DND-41 (cell line): Measurements from ENCODE around the gene KXD1.

Experiments
- ATAC-seq: fragments of 200-7000 bp; cut with Tn5 transposase; 3 replicates; pipeline ENCODE4 v1.9.1; 2021; ENCODE audit warnings: low read depth; ENCODE audit not compliant: insufficient read depth
- DNase-seq: peaks from one replicate; pipeline ENCODE4 v3.0.0-alpha.2; 2020
- H2AFZ ChIP-seq: 2 replicates; pipeline ENCODE4 v1.6.0; 2012; ENCODE audit warnings: low read depth, low read length
- H3K27ac ChIP-seq: 2 replicates; pipeline ENCODE4 v1.5.1; 2012; ENCODE audit warnings: low read length, inconsistent platforms
- H3K27me3 ChIP-seq: fragments of 200-600 bp; sonication (generic); 2 replicates; pipeline ENCODE4 v1.6.0; 2012; ENCODE audit warnings: low read length, mild to moderate bottlenecking, inconsistent platforms; ENCODE audit not compliant: insufficient read depth, poor library complexity
- H3K36me3 ChIP-seq: 2 replicates; pipeline ENCODE4 v1.5.1; 2012; ENCODE audit warnings: low read length, inconsistent platforms; ENCODE audit not compliant: insufficient read depth
- H3K4me1 ChIP-seq: 2 replicates; pipeline ENCODE4 v1.5.1; 2012; ENCODE audit warnings: mild to moderate bottlenecking, low read length; ENCODE audit not compliant: insufficient read depth
- H3K4me2 ChIP-seq: 2 replicates; pipeline ENCODE4 v1.6.0; 2012; ENCODE audit warnings: mild to moderate bottlenecking, moderate library complexity, low read length, inconsistent platforms; ENCODE audit not compliant: insufficient read depth
- H3K4me3 ChIP-seq, 2 experiments: fragments of 200-600 bp in 1 of 2; shearing (Covaris generic) in 1 of 2; 2 replicates each; pipeline ENCODE4 v1.5.1; 2012 to 2016; ENCODE audit warnings: inconsistent platforms in 2 of 2, low read length in 2 of 2, mild to moderate bottlenecking in 2 of 2, low read depth in 1 of 2, moderate library complexity in 1 of 2
- H3K79me2 ChIP-seq: 2 replicates; pipeline ENCODE4 v1.6.0; 2012; ENCODE audit warnings: low read length, inconsistent platforms; ENCODE audit not compliant: insufficient read depth
- H3K9ac ChIP-seq: 2 replicates; pipeline ENCODE4 v1.6.0; 2012; ENCODE audit warnings: low read depth, mild to moderate bottlenecking, inconsistent platforms, low read length, moderate library complexity
- H3K9me3 ChIP-seq: 2 replicates; pipeline ENCODE4 v1.5.1; 2012; ENCODE audit warnings: low read length, moderate library complexity, mild to moderate bottlenecking, inconsistent platforms; ENCODE audit not compliant: insufficient read depth, severe bottlenecking
- H4K20me1 ChIP-seq: 2 replicates; pipeline ENCODE4 v1.6.0; 2012; ENCODE audit warnings: low read length; ENCODE audit not compliant: insufficient read depth
- EZH2 ChIP-seq: IDR thresholded peaks from 3 replicates; pipeline ENCODE4 v1.6.1; 2012; ENCODE audit warnings: borderline replicate concordance, low read depth, mild to moderate bottlenecking, moderate library complexity, low read length, inconsistent platforms; ENCODE audit not compliant: severe bottlenecking
- TF ChIP-seq, protein P1 (sequence below): IDR thresholded peaks from 2 replicates; pipeline ENCODE4 v1.5.1; 2012; ENCODE audit warnings: borderline replicate concordance, low read length, moderate library complexity, mild to moderate bottlenecking; ENCODE audit not compliant: poor library complexity, severe bottlenecking; ENCODE audit errors: extremely low read depth

The KXD1 gene, protein sequence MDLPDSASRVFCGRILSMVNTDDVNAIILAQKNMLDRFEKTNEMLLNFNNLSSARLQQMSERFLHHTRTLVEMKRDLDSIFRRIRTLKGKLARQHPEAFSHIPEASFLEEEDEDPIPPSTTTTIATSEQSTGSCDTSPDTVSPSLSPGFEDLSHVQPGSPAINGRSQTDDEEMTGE

DNA sequence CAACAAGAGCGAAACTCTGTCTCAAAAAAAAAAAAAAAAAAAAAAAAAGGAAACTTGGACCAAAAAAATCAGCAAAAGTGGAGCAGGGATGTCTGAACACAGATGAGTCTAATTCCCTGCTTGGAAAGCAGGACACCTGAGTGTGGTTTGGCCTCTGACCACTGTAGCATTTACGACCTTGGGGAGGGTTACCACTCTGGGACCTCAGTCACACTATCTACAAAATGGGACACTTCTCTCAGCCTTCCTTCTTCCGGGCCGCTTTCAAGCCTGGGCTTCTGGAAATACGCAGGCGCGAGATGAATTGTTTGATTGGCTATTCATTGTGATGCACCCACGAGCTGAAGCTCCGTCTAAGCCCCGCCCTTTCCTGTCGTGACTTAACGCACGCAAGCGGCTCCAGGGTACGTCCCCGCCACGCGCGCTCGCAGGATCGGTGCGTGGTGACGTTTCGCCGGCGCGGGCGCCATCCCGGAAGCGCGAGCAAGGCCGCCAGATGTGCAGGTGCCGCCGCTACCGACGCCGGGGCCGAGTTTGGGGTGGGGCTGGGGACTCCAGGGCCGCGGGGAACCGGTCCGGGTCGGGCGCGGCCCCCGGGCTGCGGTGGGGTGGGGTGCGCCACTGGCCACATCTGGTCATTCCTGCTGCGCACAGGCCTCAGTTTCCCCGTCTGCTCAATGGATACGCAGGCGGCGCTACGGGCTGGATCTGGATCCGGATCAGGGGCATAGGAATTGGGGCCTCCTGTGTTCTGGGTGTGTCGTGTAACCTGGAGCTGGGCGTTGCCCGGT, at the start of gene KXD1:
Gene KXD1 (plus strand): TSS at position 460 of the 791 bp plus-strand sequence. CDS start 4,187 bp downstream, outside the sequence.
- Histone ChIP-seq H3K4me2 (peak within 1 kb of the TSS; percentile 91), H3K27ac (peak within 1 kb of the TSS; percentile 75), H2AFZ (peak within 1 kb of the TSS; percentile 69), H3K9me3 (no peaks in the 10 kb centered on the region), H3K36me3 (peaks cover 23% of the 10 kb centered on the region), H3K9ac (peak within 1 kb of the TSS; percentile 81), H3K27me3 (no peaks in the 10 kb centered on the region), H3K4me3 (peak within 1 kb of the TSS; percentile 63 to 83), H3K4me1 (peaks cover 24% of the 10 kb centered on the region), H3K79me2 (peaks cover 39% of the 10 kb centered on the region), H4K20me1 (0 out of 2 replicates have a peak, but pooled peaks cover 6% of the 10 kb centered on the region)
- TF ChIP-seq, protein P1, sequence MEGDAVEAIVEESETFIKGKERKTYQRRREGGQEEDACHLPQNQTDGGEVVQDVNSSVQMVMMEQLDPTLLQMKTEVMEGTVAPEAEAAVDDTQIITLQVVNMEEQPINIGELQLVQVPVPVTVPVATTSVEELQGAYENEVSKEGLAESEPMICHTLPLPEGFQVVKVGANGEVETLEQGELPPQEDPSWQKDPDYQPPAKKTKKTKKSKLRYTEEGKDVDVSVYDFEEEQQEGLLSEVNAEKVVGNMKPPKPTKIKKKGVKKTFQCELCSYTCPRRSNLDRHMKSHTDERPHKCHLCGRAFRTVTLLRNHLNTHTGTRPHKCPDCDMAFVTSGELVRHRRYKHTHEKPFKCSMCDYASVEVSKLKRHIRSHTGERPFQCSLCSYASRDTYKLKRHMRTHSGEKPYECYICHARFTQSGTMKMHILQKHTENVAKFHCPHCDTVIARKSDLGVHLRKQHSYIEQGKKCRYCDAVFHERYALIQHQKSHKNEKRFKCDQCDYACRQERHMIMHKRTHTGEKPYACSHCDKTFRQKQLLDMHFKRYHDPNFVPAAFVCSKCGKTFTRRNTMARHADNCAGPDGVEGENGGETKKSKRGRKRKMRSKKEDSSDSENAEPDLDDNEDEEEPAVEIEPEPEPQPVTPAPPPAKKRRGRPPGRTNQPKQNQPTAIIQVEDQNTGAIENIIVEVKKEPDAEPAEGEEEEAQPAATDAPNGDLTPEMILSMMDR = no peak
- no peak for TF ChIP-seq EZH2
- ATAC-seq (peak; percentile 97), DNase-seq (peak; percentile 99)

DNA sequence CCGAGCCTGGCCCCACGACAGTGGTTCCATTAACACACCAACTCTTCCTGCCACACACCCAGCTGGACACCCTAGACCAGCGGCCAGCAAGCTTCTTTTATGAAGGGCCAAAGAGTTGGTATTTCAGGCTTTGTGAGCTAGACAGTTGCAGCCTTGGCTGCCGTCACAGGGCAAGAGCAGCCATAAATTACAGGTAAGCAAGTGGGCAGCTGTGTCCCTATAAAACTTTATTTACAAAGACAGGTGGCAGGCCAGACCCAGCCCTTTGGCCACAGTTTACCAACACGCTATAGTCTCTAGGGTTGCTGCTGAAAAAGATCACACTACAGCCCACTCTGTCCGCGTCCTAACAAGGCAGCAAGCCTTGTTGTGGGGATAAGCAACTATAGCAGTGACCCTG, 49.1 kb upstream of the KXD1 start:
- no peak overlapping the region for H3K4me2 ChIP-seq
- TF ChIP-seq, protein P1 = no peak
- TF ChIP-seq EZH2 = no peak
- H3K79me2 ChIP-seq = peaks cover 93% of the 10 kb centered on the region
- no peaks in the 10 kb centered on the region for H3K36me3 ChIP-seq
- H3K9me3 ChIP-seq = no peaks in the 10 kb centered on the region
- no peak overlapping the region for H3K4me3 ChIP-seq
- H2AFZ ChIP-seq = no peak overlapping the region
- H3K27ac ChIP-seq = no peak overlapping the region
- H3K4me1 ChIP-seq = peaks cover 18% of the 10 kb centered on the region
- DNase-seq (no peak), ATAC-seq (no peak)
- H3K27me3 ChIP-seq = no peaks in the 10 kb centered on the region
- H4K20me1 ChIP-seq = peaks cover 81% of the 10 kb centered on the region
- no peak overlapping the region for H3K9ac ChIP-seq

DNA sequence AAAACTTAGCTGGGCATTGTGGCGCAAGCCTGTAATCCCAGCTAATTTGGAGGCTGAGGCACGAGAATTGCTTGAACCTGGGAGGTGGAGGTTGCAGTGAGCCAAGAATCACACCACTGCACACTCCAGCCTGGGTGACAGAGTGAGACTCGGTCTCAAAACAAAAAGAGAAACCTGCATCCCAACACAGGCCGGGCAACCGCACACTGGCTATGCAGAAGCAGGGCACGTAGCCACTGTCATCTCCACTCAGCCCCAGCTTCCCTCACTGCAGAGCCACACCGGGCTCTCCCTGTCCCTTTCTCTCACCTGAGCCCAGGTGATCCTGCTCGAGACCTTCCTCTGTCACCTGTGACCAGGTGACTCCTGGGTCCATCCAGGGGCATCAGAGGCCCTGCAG, 47.5 kb upstream of the KXD1 start:
- H4K20me1 ChIP-seq = peaks cover 72% of the 10 kb centered on the region
- peaks cover 18% of the 10 kb centered on the region for H3K4me1 ChIP-seq
- no peak overlapping the region for H3K27ac ChIP-seq
- DNase-seq (no peak), ATAC-seq (no peak)
- H3K9me3 ChIP-seq = no peaks in the 10 kb centered on the region
- H3K9ac ChIP-seq = no peak overlapping the region
- H3K27me3 ChIP-seq = no peaks in the 10 kb centered on the region
- H3K4me3 ChIP-seq = no peak overlapping the region
- H3K79me2 ChIP-seq = peaks cover 89% of the 10 kb centered on the region
- TF ChIP-seq EZH2 = no peak
- TF ChIP-seq, protein P1 = no peak
- H3K4me2 ChIP-seq = no peak overlapping the region
- H2AFZ ChIP-seq = no peak overlapping the region
- H3K36me3 ChIP-seq = no peaks in the 10 kb centered on the region
